Right forelimb (tissue), 1 donor: Measurements from ENCODE around the gene AKR1C2.
"Not testable (repeated sequence)": the region's sequence is repeated elsewhere in the genome, so short reads cannot be mapped to it uniquely, and the experiment has no call there.

Experiments used
- DNase-seq: peaks from one replicate; pipeline ENCODE4 v3.0.0-alpha.2; 2018

AKR1C2 gene

GRCh38 chr10:4984971-4985594, 18.6 kb downstream of the AKR1C2 start:
- DNase-seq, result no peak

- DNase-seq, result no peak
These were observed 19.4 kb downstream of the AKR1C2 start for GRCh38 chr10:4984223-4984622.

GRCh38 chr10:4983615-4984216, 19.9 kb downstream of the AKR1C2 start:
- no peak for DNase-seq

- DNase-seq, result no peak
These were observed 20.9 kb downstream of the AKR1C2 start for GRCh38 chr10:4982764-4983226.

GRCh38 chr10:4981722-4982471, 21.8 kb downstream of the AKR1C2 start:
- no peak for DNase-seq

GRCh38 chr10:4980793-4981192, 22.9 kb downstream of the AKR1C2 start:
- no peak for DNase-seq

- no peak for DNase-seq
These were observed 24.8 kb downstream of the AKR1C2 start for GRCh38 chr10:4978870-4979269.

- DNase-seq, result no peak
These were observed 26.6 kb downstream of the AKR1C2 start for GRCh38 chr10:4977025-4977424.

- not testable (repeated sequence) for DNase-seq
These were observed 29.3 kb downstream of the AKR1C2 start for GRCh38 chr10:4974400-4974799.

GRCh38 chr10:4973294-4973693, 30.4 kb downstream of the AKR1C2 start:
- DNase-seq, result not testable (repeated sequence)

GRCh38 chr10:4972369-4973142, 31.1 kb downstream of the AKR1C2 start:
- DNase-seq, result not testable (repeated sequence)

- not testable (repeated sequence) for DNase-seq
These were observed 33.3 kb downstream of the AKR1C2 start for GRCh38 chr10:4970362-4970761.

- not testable (repeated sequence) for DNase-seq
These were observed 34.4 kb downstream of the AKR1C2 start for GRCh38 chr10:4969289-4969688.

GRCh38 chr10:4967189-4967588, 36.5 kb downstream of the AKR1C2 start:
- not testable (repeated sequence) for DNase-seq

GRCh38 chr10:4965763-4966162, 37.9 kb downstream of the AKR1C2 start:
- not testable (repeated sequence) for DNase-seq

GRCh38 chr10:4963815-4964154, 39.9 kb downstream of the AKR1C2 start:
- DNase-seq, result not testable (repeated sequence)

GRCh38 chr10:4962876-4963814, 40.5 kb downstream of the AKR1C2 start, which contains the start of gene AKR1C1:
Gene AKR1C1, plus strand, starts transcription at chr10:4963415. Its CDS starts 30 bp downstream, at chr10:4963445.
- DNase-seq, result not testable (repeated sequence)

- DNase-seq, result not testable (repeated sequence)
These were observed 41.3 kb downstream of the AKR1C2 start for GRCh38 chr10:4962308-4962707.

GRCh38 chr10:4961558-4961957, 42.1 kb downstream of the AKR1C2 start:
- not testable (repeated sequence) for DNase-seq

GRCh38 chr10:4956955-4957645, 46.6 kb downstream of the AKR1C2 start:
- DNase-seq, result not testable (repeated sequence)

GRCh38 chr10:4956088-4956487, 47.6 kb downstream of the AKR1C2 start:
- not testable (repeated sequence) for DNase-seq
